ENCODE results near the gene C10orf67. TPM values are rescaled to one million over a fixed set of nuclear protein-coding genes. Genes with fewer than 3 reads are reported as not detected.

C10orf67 gene
- total RNA-seq, 1 donor from 2014 or later: not detected

GRCh38 chr10:23322082-23322481 is 22.5 kb downstream of the C10orf67 start:
- Mint-ChIP-seq H3K4me1 (ENCODE audit: unreplicated experiment) (peaks cover 3% of the 10 kb centered on the region), H3K9me3 (ENCODE audit: unreplicated experiment) (no peaks in the 10 kb centered on the region), H3K36me3 (ENCODE audit: unreplicated experiment) (no peaks in the 10 kb centered on the region), H3K27ac (ENCODE audit: unreplicated experiment) (no peak overlapping the region), H3K4me3 (ENCODE audit: unreplicated experiment) (no peak overlapping the region), H3K27me3 (ENCODE audit: unreplicated experiment) (peaks cover 9% of the 10 kb centered on the region)
- no peak for DNase-seq (ENCODE audit: extremely low spot score, unreplicated experiment)
- no peak for TF ChIP-seq CTCF (IDR thresholded peaks at IDR 0.05)

- no peak for DNase-seq (ENCODE audit: extremely low spot score, unreplicated experiment)
- no peaks in the 10 kb centered on the region for H3K9me3 Mint-ChIP-seq (ENCODE audit: unreplicated experiment)
- H3K27ac Mint-ChIP-seq (ENCODE audit: unreplicated experiment): no peak overlapping the region
- TF ChIP-seq CTCF (IDR thresholded peaks at IDR 0.05): no peak
- peaks cover 9% of the 10 kb centered on the region for H3K27me3 Mint-ChIP-seq (ENCODE audit: unreplicated experiment)
- H3K4me3 Mint-ChIP-seq (ENCODE audit: unreplicated experiment): no peak overlapping the region
- H3K4me1 Mint-ChIP-seq (ENCODE audit: unreplicated experiment): no peaks in the 10 kb centered on the region
- H3K36me3 Mint-ChIP-seq (ENCODE audit: unreplicated experiment): no peaks in the 10 kb centered on the region
Observed at GRCh38 chr10:23319835-23320234, 24.8 kb downstream of the C10orf67 start.

- Mint-ChIP-seq H3K27me3 (ENCODE audit: unreplicated experiment) (peaks cover 16% of the 10 kb centered on the region), H3K36me3 (ENCODE audit: unreplicated experiment) (no peaks in the 10 kb centered on the region), H3K27ac (ENCODE audit: unreplicated experiment) (no peak overlapping the region), H3K4me1 (ENCODE audit: unreplicated experiment) (no peaks in the 10 kb centered on the region), H3K4me3 (ENCODE audit: unreplicated experiment) (no peak overlapping the region), H3K9me3 (ENCODE audit: unreplicated experiment) (no peaks in the 10 kb centered on the region)
- TF ChIP-seq CTCF (IDR thresholded peaks at IDR 0.05): no peak
- no peak for DNase-seq (ENCODE audit: extremely low spot score, unreplicated experiment)
Observed at GRCh38 chr10:23318359-23318758, 26.2 kb downstream of the C10orf67 start.

- Mint-ChIP-seq H3K4me1 (ENCODE audit: unreplicated experiment) (no peaks in the 10 kb centered on the region), H3K27me3 (ENCODE audit: unreplicated experiment) (peaks cover 22% of the 10 kb centered on the region), H3K4me3 (ENCODE audit: unreplicated experiment) (no peak overlapping the region), H3K9me3 (ENCODE audit: unreplicated experiment) (no peaks in the 10 kb centered on the region), H3K27ac (ENCODE audit: unreplicated experiment) (no peak overlapping the region), H3K36me3 (ENCODE audit: unreplicated experiment) (no peaks in the 10 kb centered on the region)
- DNase-seq (ENCODE audit: extremely low spot score, unreplicated experiment): no peak
- no peak for TF ChIP-seq CTCF (IDR thresholded peaks at IDR 0.05)
Observed at GRCh38 chr10:23317416-23317815, 27.2 kb downstream of the C10orf67 start.

- Mint-ChIP-seq H3K9me3 (ENCODE audit: unreplicated experiment) (no peaks in the 10 kb centered on the region), H3K36me3 (ENCODE audit: unreplicated experiment) (no peaks in the 10 kb centered on the region), H3K27ac (ENCODE audit: unreplicated experiment) (no peak overlapping the region), H3K4me3 (ENCODE audit: unreplicated experiment) (no peak overlapping the region), H3K27me3 (ENCODE audit: unreplicated experiment) (peaks cover 25% of the 10 kb centered on the region), H3K4me1 (ENCODE audit: unreplicated experiment) (no peaks in the 10 kb centered on the region)
- no peak for DNase-seq (ENCODE audit: extremely low spot score, unreplicated experiment)
- no peak for TF ChIP-seq CTCF (IDR thresholded peaks at IDR 0.05)
Observed at GRCh38 chr10:23316406-23316805, 28.2 kb downstream of the C10orf67 start.
